Measurements from ENCODE around the gene TNFSF4.

Gene TNFSF4

DNA sequence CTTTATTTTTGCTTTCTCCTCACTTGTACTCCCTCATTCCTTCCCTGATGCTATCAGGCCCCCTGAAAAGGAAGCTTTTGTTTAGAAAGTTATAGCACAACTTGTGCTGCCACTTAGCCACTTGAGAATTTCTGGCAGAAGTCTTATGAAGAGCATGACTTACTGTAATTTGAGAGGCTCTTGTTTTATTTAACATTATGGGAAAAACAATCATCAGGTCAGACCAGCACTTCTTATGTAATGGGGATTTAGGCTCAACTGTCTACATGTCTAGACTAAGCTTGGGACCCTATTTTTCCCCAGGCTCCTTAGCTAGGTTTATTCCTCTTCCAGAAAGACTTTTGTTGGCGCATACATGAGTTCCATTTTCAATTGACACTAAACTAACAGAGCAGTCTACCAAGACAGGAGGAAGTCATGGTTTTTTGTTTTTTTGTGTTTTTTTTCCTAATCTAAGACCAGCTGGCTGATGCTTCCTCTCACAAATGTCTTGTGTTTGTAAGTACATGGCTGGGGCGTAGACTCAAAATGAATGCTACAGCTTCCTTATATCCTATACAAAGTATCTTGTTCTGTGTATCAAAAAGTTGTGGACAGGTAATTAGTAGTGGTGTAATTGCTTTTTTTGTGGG lies 31.5 kb downstream of the TNFSF4 start:
- Histone ChIP-seq H3K36me3 (ENCODE audit: insufficient read depth, low read length) (no peaks in the 10 kb centered on the region), H3K79me2 (ENCODE audit: insufficient read depth, low read length) (no peaks in the 10 kb centered on the region), H3K4me1 (ENCODE audit: insufficient read depth, low read length) (no peaks in the 10 kb centered on the region), H3K9me3 (ENCODE audit: insufficient read depth, low read length, severe bottlenecking) (peaks cover 35% of the 10 kb centered on the region), H4K20me1 (ENCODE audit: insufficient read depth, low read length) (no peaks in the 10 kb centered on the region), H3K27ac (ENCODE audit: low read length) (no peak overlapping the region), H3K4me2 (ENCODE audit: insufficient read depth, low read length) (no peak overlapping the region), H2AFZ (ENCODE audit: low read depth, low read length) (no peak overlapping the region), H3K27me3 (ENCODE audit: insufficient read depth, low read length, poor library complexity) (no peaks in the 10 kb centered on the region), H3K4me3 (ENCODE audit: low read depth in 1 of 2, low read length in 2 of 2) (no peak overlapping the region), H3K9ac (ENCODE audit: low read depth, low read length) (no peak overlapping the region)
- DNase-seq, result no peak
- TF ChIP-seq, protein P1, sequence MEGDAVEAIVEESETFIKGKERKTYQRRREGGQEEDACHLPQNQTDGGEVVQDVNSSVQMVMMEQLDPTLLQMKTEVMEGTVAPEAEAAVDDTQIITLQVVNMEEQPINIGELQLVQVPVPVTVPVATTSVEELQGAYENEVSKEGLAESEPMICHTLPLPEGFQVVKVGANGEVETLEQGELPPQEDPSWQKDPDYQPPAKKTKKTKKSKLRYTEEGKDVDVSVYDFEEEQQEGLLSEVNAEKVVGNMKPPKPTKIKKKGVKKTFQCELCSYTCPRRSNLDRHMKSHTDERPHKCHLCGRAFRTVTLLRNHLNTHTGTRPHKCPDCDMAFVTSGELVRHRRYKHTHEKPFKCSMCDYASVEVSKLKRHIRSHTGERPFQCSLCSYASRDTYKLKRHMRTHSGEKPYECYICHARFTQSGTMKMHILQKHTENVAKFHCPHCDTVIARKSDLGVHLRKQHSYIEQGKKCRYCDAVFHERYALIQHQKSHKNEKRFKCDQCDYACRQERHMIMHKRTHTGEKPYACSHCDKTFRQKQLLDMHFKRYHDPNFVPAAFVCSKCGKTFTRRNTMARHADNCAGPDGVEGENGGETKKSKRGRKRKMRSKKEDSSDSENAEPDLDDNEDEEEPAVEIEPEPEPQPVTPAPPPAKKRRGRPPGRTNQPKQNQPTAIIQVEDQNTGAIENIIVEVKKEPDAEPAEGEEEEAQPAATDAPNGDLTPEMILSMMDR (IDR thresholded peaks at IDR 0.05; ENCODE audit: borderline replicate concordance, extremely low read depth, low read length, poor library complexity, severe bottlenecking), result no peak
- no peak for TF ChIP-seq EZH2 (IDR thresholded peaks at IDR 0.05; ENCODE audit: borderline replicate concordance, low read depth, low read length, severe bottlenecking)
- no peak for ATAC-seq (ENCODE audit: insufficient read depth, low read depth)

DNA sequence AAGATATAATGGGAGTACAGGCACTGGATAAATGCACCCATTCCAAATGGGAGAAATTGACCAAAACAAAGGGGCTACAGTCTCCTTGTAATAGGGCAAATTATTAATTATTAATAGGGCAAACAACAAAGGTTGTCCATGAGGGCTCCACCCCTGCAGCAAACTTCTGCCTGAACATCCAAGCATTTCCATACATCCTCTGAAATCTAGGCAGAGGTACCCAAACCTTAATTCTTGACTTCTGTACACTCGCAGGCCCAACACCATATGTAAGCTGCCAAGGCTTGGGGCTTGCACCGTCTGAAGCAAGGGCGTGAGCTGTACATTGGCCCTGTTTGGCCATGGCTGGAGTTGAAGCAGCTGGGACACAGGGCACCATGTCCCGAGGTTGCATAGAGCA lies 33.7 kb downstream of the TNFSF4 start:
- no peaks in the 10 kb centered on the region for H4K20me1 ChIP-seq (ENCODE audit: insufficient read depth, low read length)
- no peaks in the 10 kb centered on the region for H3K36me3 ChIP-seq (ENCODE audit: insufficient read depth, low read length)
- DNase-seq (no peak), ATAC-seq (ENCODE audit: insufficient read depth, low read depth) (no peak)
- H3K4me1 ChIP-seq (ENCODE audit: insufficient read depth, low read length), result no peaks in the 10 kb centered on the region
- H3K9me3 ChIP-seq (ENCODE audit: insufficient read depth, low read length, severe bottlenecking), result peaks cover 40% of the 10 kb centered on the region
- no peak overlapping the region for H2AFZ ChIP-seq (ENCODE audit: low read depth, low read length)
- H3K4me3 ChIP-seq (ENCODE audit: low read depth in 1 of 2, low read length in 2 of 2), result no peak overlapping the region
- no peaks in the 10 kb centered on the region for H3K27me3 ChIP-seq (ENCODE audit: insufficient read depth, low read length, poor library complexity)
- H3K9ac ChIP-seq (ENCODE audit: low read depth, low read length), result no peak overlapping the region
- no peak overlapping the region for H3K27ac ChIP-seq (ENCODE audit: low read length)
- H3K4me2 ChIP-seq (ENCODE audit: insufficient read depth, low read length), result no peak overlapping the region
- H3K79me2 ChIP-seq (ENCODE audit: insufficient read depth, low read length), result no peaks in the 10 kb centered on the region
- TF ChIP-seq EZH2 (IDR thresholded peaks at IDR 0.05; ENCODE audit: borderline replicate concordance, low read depth, low read length, severe bottlenecking), result no peak
- TF ChIP-seq, protein P1 (IDR thresholded peaks at IDR 0.05; ENCODE audit: borderline replicate concordance, extremely low read depth, low read length, poor library complexity, severe bottlenecking), result no peak

DNA sequence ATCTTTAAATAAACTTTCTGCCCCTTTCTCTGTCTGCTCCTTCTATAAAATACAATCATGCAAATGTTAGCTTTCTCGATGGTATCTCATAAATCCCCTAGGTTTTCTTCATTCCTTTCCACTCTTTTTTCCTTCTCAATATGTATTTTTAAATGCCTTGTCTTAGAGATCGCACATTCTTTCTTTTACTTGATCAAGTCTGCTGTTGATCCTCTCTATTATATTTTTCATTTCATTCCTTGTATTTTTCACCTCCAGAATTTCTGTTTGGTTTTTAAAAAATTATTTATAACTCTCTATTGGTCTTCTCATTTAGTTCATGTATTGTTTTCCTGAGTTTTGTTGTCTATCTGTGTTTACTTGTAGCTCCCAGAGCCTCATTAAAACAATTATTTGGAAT lies 36.0 kb downstream of the TNFSF4 start:
- H3K9me3 ChIP-seq (ENCODE audit: insufficient read depth, low read length, severe bottlenecking), result peaks cover 40% of the 10 kb centered on the region
- H2AFZ ChIP-seq (ENCODE audit: low read depth, low read length), result no peak overlapping the region
- H3K4me1 ChIP-seq (ENCODE audit: insufficient read depth, low read length), result no peaks in the 10 kb centered on the region
- no peaks in the 10 kb centered on the region for H3K79me2 ChIP-seq (ENCODE audit: insufficient read depth, low read length)
- H3K27me3 ChIP-seq (ENCODE audit: insufficient read depth, low read length, poor library complexity), result no peaks in the 10 kb centered on the region
- TF ChIP-seq EZH2 (IDR thresholded peaks at IDR 0.05; ENCODE audit: borderline replicate concordance, low read depth, low read length, severe bottlenecking), result no peak
- TF ChIP-seq, protein P1 (IDR thresholded peaks at IDR 0.05; ENCODE audit: borderline replicate concordance, extremely low read depth, low read length, poor library complexity, severe bottlenecking), result no peak
- ATAC-seq (ENCODE audit: insufficient read depth, low read depth) (no peak), DNase-seq (no peak)
- no peak overlapping the region for H3K9ac ChIP-seq (ENCODE audit: low read depth, low read length)
- no peak overlapping the region for H3K4me2 ChIP-seq (ENCODE audit: insufficient read depth, low read length)
- H3K4me3 ChIP-seq (ENCODE audit: low read depth in 1 of 2, low read length in 2 of 2), result no peak overlapping the region
- H3K36me3 ChIP-seq (ENCODE audit: insufficient read depth, low read length), result no peaks in the 10 kb centered on the region
- H3K27ac ChIP-seq (ENCODE audit: low read length), result no peak overlapping the region
- no peaks in the 10 kb centered on the region for H4K20me1 ChIP-seq (ENCODE audit: insufficient read depth, low read length)

Data from DND-41 (cell line).